ENCODE data around the gene PCED1B. TPM values are rescaled to one million over a fixed set of nuclear protein-coding genes. Genes with fewer than 3 reads are reported as not detected.

The PCED1B gene
- total RNA-seq, 1 experiment from 2014 or later, result 3.3 TPM

DNA sequence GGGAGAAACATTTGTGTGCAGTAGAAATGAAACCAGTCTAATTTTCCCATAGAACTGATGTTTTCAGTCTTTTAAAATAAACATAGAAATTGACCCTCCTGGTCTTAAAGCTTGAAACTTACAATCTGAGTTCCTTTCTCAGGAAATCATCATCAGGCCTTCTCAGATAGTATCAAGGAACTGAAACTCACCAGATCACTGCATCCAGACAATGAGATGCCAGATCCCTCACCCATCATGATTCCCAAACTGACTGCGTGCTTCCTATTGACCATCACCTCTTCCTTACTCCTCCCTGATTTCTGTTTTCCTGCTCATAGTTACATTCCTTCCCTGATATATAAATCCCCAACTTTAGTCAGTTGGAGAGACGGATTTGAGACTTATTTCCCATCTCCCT is 195.3 kb downstream of the PCED1B start:
- H3K4me2 ChIP-seq (ENCODE audit: insufficient read depth, insufficient read length, low read length), result no peak overlapping the region
- H3K4me1 ChIP-seq (ENCODE audit: insufficient read depth, low read length), result no peaks in the 10 kb centered on the region
- H3K27me3 Mint-ChIP-seq (ENCODE audit: low read depth), result no peaks in the 10 kb centered on the region
- H3K36me3 Mint-ChIP-seq (ENCODE audit: insufficient read depth in 1 of 3, low read depth in 3 of 3), result no peaks in the 10 kb centered on the region; a peak in 1 of 7 replicates
- H3T11ph ChIP-seq (ENCODE audit: low read length), result no peak overlapping the region
- no peaks in the 10 kb centered on the region for H3K27me3 ChIP-seq (ENCODE audit: insufficient read depth, low read length)
- no peak overlapping the region for H3K14ac ChIP-seq (ENCODE audit: insufficient read depth, low read length)
- H3K4me3 Mint-ChIP-seq, result no peak overlapping the region
- H2BK5ac ChIP-seq (ENCODE audit: insufficient read length, low read length), result no peak overlapping the region
- H3K4ac ChIP-seq (ENCODE audit: low read depth, low read length), result no peak overlapping the region
- no peaks in the 10 kb centered on the region for H3K23me2 ChIP-seq (ENCODE audit: insufficient read length, low read depth, low read length, poor library complexity, severe bottlenecking)
- H3K27ac Mint-ChIP-seq, result no peak overlapping the region
- no peak overlapping the region for H2AK5ac ChIP-seq (ENCODE audit: insufficient read length, low read length)
- H4K20me1 ChIP-seq (ENCODE audit: control insufficient read depth, insufficient read depth, insufficient read length), result no peaks in the 10 kb centered on the region
- no peak overlapping the region for H3K27ac ChIP-seq (ENCODE audit: insufficient read length, low read depth, low read length)
- H3K18ac ChIP-seq (ENCODE audit: insufficient read length, low read depth, low read length), result no peak overlapping the region
- no peak overlapping the region for H3K56ac ChIP-seq (ENCODE audit: insufficient read length, low read depth, low read length)
- H2BK12ac ChIP-seq (ENCODE audit: insufficient read length, low read depth, low read length), result no peak overlapping the region
- H3K9me3 Mint-ChIP-seq, result no peaks in the 10 kb centered on the region
- H2BK15ac ChIP-seq (ENCODE audit: low read depth, low read length), result no peak overlapping the region
- H2BK120ac ChIP-seq (ENCODE audit: low read depth, low read length, poor library complexity, severe bottlenecking), result no peak overlapping the region
- no peaks in the 10 kb centered on the region for H3K79me2 ChIP-seq (ENCODE audit: insufficient read depth, low read length)
- no peak overlapping the region for H4K5ac ChIP-seq (ENCODE audit: insufficient read length, low read depth, low read length)
- peaks cover 3 to 7% of the 10 kb centered on the region in 2 experiments; a peak in 1 of 4 replicates for H3K4me1 Mint-ChIP-seq
- H3K9me3 ChIP-seq (ENCODE audit: control insufficient read depth, low read depth, low read length), result no peaks in the 10 kb centered on the region
- H2AFZ ChIP-seq (ENCODE audit: low read length), result no peak overlapping the region
- TF ChIP-seq CTCF (conservative IDR thresholded peaks at IDR 0.05), result no peak
- no peak overlapping the region for H4K8ac ChIP-seq (replicated peaks; ENCODE audit: insufficient read length, low read depth, low read length)
- H3K23ac ChIP-seq (ENCODE audit: insufficient read length, low read depth, low read length), result no peak overlapping the region
- no peak overlapping the region for H3K9ac ChIP-seq (ENCODE audit: extremely low read depth, insufficient read length, low read length)
- WGBS (ENCODE audit: extremely low coverage, insufficient read length, low lambda C conversion rate), result no CpG with 5 or more reads among the region's 2 CpGs
- no peak overlapping the region for H4K91ac ChIP-seq (ENCODE audit: insufficient read length, low read depth, low read length)
- DNase-seq, result no peak
- H2BK20ac ChIP-seq (ENCODE audit: low read depth, low read length, poor library complexity, severe bottlenecking), result no peak overlapping the region
- no peaks in the 10 kb centered on the region for H3K79me1 ChIP-seq (ENCODE audit: insufficient read depth, low read depth, low read length, poor library complexity, severe bottlenecking)
